Left colon (tissue), 2 donors: ENCODE measurements around the gene CAPRIN1. TPM values are rescaled to one million over a fixed set of nuclear protein-coding genes. Genes with fewer than 3 reads are reported as not detected.
"Not testable (repeated sequence)": the region's sequence is repeated elsewhere in the genome, so short reads cannot be mapped to it uniquely, and the experiment has no call there.

Source experiments
- ATAC-seq: fragments of 200-7000 bp; cut with Tn5 transposase; one replicate; pipeline ENCODE4 v1.9.1; 2020; ENCODE audit warnings: mild to moderate bottlenecking, moderate library complexity
- DNase-seq, 2 donors: peaks; one replicate each; pipeline ENCODE4 v3.0.0-alpha.2; 2020
- intact Hi-C, 2 donors: fragments of 100-400 bp; cut with DNase I in 1 of 2; cut with micrococcal nuclease in 1 of 2; formaldehyde crosslinking; loops; one replicate each; pipeline versions ENCODE4 v1.11.2 to v1.14.0; 2022; cut with DNase I, micrococcal nuclease
- total RNA-seq, 2 donors: library from RNA; stranded (reverse); fragmentation: NEBNext Ultra II Directional; extraction: Animal tissue kit (Norgen Biotek cat#: 25700); gene quantifications; one replicate each; pipeline ENCODE4 v1.2.1, GENCODE V29; 2021
- donor health status: DM: no; HTN: no; CAD: no.
- donor health status: DM: yes; HTN: yes; CAD: no.

The CAPRIN1 gene
- total RNA-seq, 2 donors from 2014 or later, result 150 to 166 TPM

DNA sequence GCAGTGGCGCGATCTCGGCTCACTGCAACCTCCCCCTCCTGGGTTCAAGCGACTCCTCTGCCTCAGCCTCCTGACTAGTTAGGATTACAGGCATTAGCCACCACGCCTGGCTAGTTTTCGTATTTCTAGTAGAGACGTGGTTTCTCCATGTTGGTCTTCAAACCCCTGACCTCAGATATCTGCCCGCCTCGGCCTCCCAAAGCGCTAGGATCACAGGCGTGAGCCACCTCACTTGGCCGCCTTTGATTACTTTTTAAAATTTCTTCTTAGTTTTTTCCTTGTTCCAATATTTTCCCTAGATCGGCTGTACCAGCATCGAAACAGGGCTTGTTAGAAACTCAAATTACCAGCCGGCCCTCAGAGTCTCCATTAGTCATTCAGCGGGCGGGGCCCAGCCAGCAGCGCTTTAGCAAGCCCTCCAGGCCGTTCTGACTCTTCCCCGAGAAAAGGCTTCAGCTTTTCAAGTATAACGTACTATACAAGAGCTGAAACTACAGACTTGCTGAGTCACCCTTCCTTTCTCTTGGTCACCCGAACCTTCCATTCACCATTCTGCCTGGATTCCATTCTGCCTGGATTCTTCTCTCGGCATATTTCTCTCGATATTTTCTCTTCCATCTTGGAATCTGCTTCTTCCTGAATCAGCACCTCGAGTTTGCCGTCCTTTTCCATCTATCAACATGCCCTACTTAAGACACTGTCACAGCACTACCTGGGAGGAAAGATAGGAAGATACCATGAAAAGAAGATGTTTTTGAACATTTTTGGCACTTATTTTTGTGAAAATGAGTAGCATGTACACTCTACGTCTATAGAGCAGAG, 6.7 kb upstream of the CAPRIN1 start:
- ATAC-seq (no peak), DNase-seq (no peak)

DNA sequence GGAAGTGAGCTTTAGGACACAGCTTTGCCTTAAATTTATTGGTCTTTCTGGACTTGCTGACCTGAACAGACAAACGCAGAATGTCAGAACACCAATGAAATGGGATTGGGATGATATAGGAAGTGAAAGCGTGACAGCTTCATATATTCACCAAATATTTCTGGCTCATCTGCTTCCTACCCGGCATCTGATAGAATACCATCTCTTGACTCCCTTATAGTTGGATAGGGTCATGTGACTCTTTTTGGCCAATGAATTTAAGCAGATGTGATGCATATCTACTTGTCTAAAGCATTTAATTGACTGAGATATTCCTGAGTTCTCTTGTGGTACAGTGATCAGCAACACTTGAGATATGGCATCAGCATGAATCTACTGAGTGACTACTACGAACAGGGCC, 2.5 kb upstream of the CAPRIN1 start:
- DNase-seq, result no peak
- no peak for ATAC-seq
- intact Hi-C loops, result no loop called here

More for the DNA sequence above, 6.7 kb upstream of the CAPRIN1 start:
- intact Hi-C loops, result no loop called here

- peak; percentile 10 for ATAC-seq
- no peak for DNase-seq
- intact Hi-C loops, result loop anchor here in 1 of 2 donors (5.0 kb wide), 1 partner anchor 57 kb away; the partner anchor contains the start of gene NAT10
Observed at GRCh38 chr11:34050581-34051348, 766 bp upstream of the CAPRIN1 start.

GRCh38 chr11:34052036-34052607, 591 bp downstream of the CAPRIN1 start:
- ATAC-seq, result peak; percentile 74
- intact Hi-C loops, result loop anchor here in 1 of 2 donors (5.0 kb wide), 1 partner anchor 55 kb away; the partner anchor contains the start of gene NAT10
- DNase-seq, result peak; percentile 90 to 97

GRCh38 chr11:34052608-34053160, 1.2 kb downstream of the CAPRIN1 start:
- ATAC-seq, result peak; percentile 3
- intact Hi-C loops, result loop anchor here in 1 of 2 donors (5.0 kb wide), 1 partner anchor 55 kb away; the partner anchor contains the start of gene NAT10
- peak; percentile 37 to 42 for DNase-seq

- peak; percentile 83 to 87 for DNase-seq
- ATAC-seq, result peak; percentile 52
- intact Hi-C loops, result loop anchor here in 1 of 2 donors (5.0 kb wide), 1 partner anchor 54 kb away; the partner anchor contains the start of gene NAT10
Observed at GRCh38 chr11:34053161-34053686, 1.7 kb downstream of the CAPRIN1 start.

DNA sequence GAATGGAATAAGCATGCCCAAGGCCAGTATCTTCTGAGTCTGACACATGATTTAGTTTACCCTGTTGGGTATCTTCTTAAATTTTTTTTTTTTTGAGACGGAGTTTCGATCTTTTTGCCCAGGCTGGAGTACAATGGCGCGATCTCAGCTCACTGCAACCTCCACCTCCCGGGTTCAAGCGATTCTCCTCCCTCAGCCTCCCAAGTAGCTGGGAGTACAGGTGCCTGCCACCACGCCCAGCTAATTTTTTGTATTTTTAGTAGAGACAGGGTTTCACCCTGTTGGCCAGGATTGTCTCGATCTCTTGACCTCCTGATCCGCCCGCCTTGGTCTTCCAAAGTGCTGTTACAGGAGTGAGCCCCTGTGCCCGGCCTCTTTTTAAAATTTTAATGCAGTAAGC, 2.8 kb downstream of the CAPRIN1 start:
- not testable (repeated sequence) for ATAC-seq, DNase-seq
- intact Hi-C loops, result loop anchor here in 1 of 2 donors (5.0 kb wide), 1 partner anchor 53 kb away; the partner anchor contains the start of gene NAT10

DNA sequence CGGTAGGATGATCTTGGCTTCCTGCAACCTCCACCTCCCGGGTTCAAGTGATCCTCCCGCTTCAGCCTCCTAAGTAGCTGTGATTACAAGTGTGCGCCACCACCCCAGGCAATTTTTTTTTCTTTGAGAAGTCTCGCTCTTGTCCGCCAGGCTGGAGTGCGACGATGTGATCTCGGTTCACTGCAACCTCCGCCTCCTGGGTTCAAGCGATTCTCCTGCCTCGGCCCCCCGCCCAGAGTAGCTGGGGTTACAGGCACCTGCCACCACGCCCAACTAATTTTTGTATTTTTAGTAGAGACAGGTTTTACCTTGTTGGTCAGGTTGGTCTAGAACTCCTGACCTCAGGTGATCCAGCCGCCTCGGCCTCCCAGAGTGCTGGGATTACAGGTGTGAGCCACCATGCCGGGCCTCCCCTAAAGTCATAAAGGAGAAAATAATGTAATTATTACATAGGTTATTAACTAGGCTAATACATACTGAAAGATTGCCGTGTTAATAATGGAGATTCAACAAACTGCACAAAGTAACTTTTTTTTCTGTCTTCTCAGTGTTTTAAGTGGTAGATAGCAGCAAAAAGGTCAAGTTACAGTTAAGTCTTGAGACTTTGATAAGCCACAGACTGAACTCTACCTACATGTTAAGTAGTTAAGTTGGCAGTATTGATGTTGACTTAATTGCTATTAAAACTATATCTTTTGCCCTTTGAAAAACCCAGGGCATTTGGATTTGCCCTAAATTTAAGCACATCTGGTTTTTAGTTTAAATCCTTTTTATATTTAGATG, 3.9 kb downstream of the CAPRIN1 start:
- DNase-seq (no peak), ATAC-seq (no peak)
- intact Hi-C loops, result no loop called here

- DNase-seq, result no peak
- intact Hi-C loops, result no loop called here
- no peak for ATAC-seq
Observed at GRCh38 chr11:34056672-34057071, 5.1 kb downstream of the CAPRIN1 start.

DNA sequence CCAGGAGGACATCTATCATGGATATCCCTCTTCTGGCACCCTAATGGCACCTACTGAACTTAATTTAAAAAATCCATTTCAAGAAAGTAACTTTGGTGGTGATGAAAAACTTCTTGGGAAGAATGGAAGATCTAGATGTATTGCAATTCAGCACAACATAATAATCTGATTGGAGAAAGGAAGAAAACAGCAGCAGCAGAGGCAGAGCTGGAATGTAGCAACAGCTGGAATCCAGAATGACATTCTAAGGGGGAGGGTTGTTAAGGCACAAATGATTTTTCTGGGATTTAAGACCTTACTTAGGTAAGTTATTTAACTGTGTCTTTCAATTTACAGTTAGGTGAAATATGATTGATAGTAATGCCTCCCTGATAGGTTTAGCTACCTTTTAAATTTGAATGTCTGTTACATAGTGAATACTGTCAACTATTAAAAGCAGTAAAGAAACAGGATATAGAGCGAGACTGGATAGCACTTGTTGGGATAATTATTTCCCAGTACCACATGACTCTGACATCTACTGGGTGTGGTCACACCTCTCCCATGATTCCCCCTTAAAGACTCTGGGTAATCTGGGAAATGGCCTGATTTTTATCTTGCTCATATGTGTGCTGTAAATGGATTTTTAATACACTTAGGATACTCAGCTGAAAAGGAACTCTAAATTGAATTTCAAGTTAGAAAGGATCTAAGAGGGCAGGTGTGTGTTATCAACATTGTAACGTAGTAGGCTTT, 11.7 kb downstream of the CAPRIN1 start:
- ATAC-seq (peak; percentile 65), DNase-seq (no peak)
- intact Hi-C loops, result no loop called here

DNA sequence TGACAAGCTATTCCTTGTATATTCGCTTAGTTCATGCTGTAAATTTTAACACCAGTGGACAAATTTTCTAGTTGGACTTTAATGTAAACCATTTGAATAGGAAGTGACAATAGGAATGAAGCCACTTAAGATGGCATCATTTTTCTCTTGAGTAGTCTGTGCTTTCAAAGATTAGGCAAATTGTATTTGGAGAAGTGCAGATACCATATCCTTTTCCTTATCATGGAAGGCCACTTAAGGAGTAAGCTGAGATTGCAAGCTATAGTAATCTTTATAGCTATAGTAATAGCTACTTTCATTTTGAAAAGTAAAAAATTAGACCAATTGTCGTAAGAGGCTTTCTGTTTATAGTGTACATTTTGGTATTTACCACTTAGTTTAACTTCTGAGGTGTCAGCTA, 12.8 kb downstream of the CAPRIN1 start:
- ATAC-seq (no peak), DNase-seq (no peak)
- intact Hi-C loops, result no loop called here

DNA sequence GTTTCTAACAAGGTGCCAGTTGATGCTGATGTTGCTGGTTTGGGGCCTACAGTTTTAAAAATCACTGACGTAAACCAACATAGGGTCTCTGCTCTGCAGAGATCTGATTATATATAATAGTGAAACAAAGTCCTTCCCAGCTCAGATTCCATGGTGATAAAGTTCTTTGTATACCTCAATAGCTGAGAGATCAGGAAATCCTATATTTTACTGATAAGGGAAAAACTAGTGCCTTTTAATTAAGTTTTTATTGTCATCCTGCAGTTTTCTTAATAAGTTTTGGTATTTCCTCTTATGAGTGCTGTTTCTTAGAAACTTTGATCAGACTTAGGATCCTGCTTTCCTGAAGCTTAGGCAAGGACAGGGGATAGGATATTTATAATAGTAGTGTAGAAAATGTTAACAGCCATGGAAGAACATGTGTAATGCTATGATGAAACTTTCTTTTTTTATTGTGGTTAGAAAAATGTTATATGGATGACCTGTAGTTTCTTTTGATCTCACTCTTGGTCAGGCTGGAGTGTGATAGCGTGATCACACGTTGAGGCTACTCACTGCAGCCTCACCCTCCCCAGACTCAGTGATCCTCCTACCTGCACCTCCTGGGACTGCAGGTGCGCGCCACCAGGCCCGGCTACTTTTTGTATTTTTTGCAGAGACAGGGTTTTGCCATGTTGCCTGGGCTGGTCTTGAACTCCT, 14.1 kb downstream of the CAPRIN1 start:
- no peak for DNase-seq
- intact Hi-C loops, result no loop called here
- ATAC-seq, result no peak

- ATAC-seq, DNase-seq, intact Hi-C loops: not testable (repeated sequence)
Observed at GRCh38 chr11:34066766-34067165, 15.2 kb downstream of the CAPRIN1 start.

- ATAC-seq (no peak), DNase-seq (no peak)
- intact Hi-C loops, result no loop called here
Observed at GRCh38 chr11:34067383-34068065, 16.0 kb downstream of the CAPRIN1 start.

GRCh38 chr11:34068111-34068510, 16.6 kb downstream of the CAPRIN1 start:
- intact Hi-C loops, result no loop called here
- ATAC-seq (peak; percentile 26), DNase-seq (no peak)

DNA sequence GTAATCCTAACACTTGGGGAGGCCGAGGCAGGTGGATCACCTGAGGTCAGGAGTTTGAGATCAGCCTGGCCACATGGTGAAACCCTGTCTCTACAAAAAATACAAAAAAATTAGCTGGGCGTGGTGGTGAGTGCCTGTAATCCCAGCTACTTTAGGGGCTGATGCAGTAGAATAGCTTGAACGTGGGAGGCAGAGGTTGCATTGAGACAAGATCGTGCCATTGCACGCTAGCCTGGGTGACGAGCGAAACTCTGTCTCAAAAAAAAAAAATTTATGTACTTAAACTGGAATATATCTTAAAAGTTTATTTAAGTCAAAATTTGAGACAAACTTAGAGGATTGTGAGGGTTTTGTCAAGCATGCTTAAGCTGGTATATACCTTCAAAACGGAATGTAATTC, 19.8 kb downstream of the CAPRIN1 start:
- intact Hi-C loops, DNase-seq, ATAC-seq: not testable (repeated sequence)
